Measurements from ENCODE around the gene SELENOO. TPM values are rescaled to one million over a fixed set of nuclear protein-coding genes. Genes with fewer than 3 reads are reported as not detected.

SELENOO gene
- total RNA-seq, 1 donor from 2014 or later, result 24.2 TPM

DNA sequence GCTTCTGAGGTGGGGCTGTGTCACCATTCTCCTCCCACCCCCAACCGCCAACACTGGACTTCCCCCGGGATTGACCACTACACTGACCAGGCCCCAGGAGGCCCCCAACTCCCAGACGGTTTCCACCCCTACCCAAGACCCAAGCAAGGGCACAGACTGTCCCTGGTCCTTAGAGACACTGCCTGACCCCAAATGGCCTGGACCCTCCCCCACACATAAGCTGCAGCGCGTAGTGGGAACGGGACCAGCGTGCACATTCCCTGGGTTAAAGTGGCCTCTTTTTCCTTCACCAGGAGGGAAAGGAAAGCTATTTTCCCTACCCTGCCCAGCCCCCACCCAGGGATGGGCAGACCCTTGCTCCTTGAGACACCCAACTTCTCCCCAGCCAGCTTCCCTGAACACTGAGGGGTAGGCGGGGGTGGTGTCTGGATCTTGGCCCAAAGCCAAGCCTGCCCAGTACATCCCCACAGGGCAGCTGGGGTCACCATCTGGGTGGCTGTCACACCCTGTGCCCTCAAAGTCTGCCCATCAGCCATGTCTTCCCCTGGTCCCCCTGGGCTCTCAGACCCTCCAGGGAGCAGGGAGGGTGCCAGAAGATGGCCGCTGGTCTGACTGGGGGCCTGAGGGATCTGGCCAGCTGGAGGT lies 62.3 kb downstream of the SELENOO start:
- intact Hi-C loops (cut with micrococcal nuclease), result no loop called here

DNA sequence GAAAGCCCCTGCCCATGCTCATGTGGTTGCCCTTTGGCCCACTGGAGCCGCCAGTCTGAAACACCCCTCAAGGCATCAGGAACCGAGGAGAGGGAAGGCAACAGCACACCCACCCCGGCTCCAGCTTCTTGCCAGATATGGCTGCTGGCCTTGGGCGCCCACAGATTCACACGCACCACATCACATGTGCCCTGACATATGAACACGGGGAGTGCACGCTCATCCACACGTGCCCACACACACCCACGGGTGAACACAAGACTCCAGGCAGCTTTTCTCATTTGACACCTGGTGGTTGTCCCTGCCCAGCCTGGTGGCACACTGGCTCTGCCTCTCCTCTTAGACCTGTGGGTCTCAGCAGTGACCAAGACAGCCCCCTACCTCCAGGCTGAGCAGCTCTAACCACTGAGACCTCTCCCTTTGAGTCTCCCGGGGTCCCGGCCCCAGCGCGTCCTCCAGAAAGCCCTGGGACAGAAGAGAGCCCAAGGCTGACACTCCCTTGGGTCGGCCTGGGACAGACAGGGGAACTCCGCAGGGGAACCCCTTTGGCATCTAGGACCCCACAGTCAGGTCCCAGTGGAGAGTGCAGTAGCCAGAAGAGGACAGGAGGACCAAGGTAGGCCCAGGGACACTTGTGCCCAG lies 63.4 kb downstream of the SELENOO start:
- intact Hi-C loops (cut with micrococcal nuclease), result no loop called here

DNA sequence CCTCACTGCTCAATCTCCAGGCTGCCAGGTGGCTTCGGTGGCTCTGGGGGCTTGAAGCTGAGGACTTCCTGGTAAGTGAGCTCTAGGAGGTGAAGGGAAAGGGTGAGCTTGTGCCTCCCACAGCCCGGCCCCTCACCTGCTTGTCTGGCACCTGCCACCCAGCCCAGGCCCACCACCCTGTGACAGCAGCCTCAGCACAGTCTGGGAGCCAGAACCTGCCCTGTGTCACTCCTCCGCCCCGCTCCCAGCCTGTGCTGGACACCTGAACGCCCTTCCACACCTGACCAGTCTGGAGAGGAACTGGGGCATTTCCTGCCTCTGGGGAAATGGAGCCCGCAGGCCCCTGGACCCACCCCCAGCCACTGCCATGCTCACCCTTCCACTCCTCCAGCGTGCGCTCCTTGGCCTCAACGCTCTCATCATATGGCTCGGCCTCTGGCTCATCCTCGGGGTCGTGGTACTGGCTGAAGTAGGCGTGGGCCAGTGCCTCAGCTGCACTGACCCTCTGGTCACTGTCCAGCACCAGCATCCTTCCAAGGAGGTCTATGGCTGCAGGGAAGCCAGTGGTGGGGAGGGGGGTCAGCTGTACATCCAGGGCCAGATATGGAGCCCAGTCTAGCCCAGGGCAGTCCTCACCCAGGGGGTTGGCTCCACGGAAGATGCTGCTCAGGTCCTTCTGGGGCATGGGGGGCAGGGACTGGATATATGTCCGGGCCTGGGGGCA lies 64.3 kb downstream of the SELENOO start:
- intact Hi-C loops (cut with micrococcal nuclease), result no loop called here

DNA sequence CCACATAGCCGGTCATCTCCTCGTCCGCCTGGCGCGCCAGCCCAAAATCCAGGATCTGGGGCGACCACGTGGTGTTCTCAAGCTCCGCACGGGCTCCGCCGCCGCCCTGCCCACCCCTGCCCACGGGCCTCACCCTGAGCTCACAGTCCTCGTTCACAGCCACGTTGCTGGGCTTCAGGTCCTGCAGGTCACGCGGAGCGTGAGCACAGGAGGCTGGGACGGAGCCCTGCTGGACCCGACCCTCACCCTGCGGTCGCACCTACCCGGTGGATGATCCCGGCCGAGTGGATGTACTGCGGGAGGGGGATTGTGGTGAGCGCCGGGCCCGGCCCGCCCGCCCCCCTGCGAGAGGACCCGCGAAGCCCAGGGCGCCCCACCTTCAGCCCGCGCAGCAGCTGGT lies 66.2 kb downstream of the SELENOO start:
- intact Hi-C loops (cut with micrococcal nuclease), result no loop called here

Other genes with a start within 250 kb of the SELENOO start
- gene PIM3, start 240.2 kb upstream of the SELENOO start, total RNA-seq, result 113 and 117 TPM in 2 replicates
- 0.07 TPM in 1 of 2 replicates, not detected in the other for gene IL17REL, start 188.2 kb upstream of the SELENOO start, total RNA-seq
- not detected in 2 replicates for gene TTLL8, start 142.7 kb upstream of the SELENOO start, total RNA-seq
- gene MLC1, start 115.6 kb upstream of the SELENOO start, total RNA-seq, result 0.39 and 0.59 TPM in 2 replicates
- gene MOV10L1, start 111.0 kb upstream of the SELENOO start, total RNA-seq, result not detected in 2 replicates
- gene PANX2, start 30.3 kb upstream of the SELENOO start, total RNA-seq, result 0.24 and 0.37 TPM in 2 replicates
- 124 TPM in 2 replicates for gene TRABD, start 15.1 kb upstream of the SELENOO start, total RNA-seq
- 65.9 and 68.8 TPM in 2 replicates for gene TUBGCP6, start 44.0 kb downstream of the SELENOO start, total RNA-seq
- 91.9 and 93.8 TPM in 2 replicates for gene HDAC10, start 50.3 kb downstream of the SELENOO start, total RNA-seq
- 7.7 and 8.8 TPM in 2 replicates for gene MAPK12, start 60.7 kb downstream of the SELENOO start, total RNA-seq
- gene MAPK11, start 69.4 kb downstream of the SELENOO start, total RNA-seq, result 29.0 and 33.2 TPM in 2 replicates
- 18.3 and 20.8 TPM in 2 replicates for gene PLXNB2, start 106.6 kb downstream of the SELENOO start, total RNA-seq
- gene DENND6B, start 126.0 kb downstream of the SELENOO start, total RNA-seq, result 2.8 and 2.9 TPM in 2 replicates
- gene PPP6R2, start 142.3 kb downstream of the SELENOO start, total RNA-seq, result 60.8 and 64.6 TPM in 2 replicates

Data from T-helper 1 cell treated with Interleukin-12 subunit alpha and Interleukin-12 subunit beta and Interleukin-4 antibody, amounts not matched to agents 30 ng/mL and 1 ng/mL, for 36 hours (primary cell).